Caco-2 (cell line): ENCODE results near the gene RNASEH1. TPM values are rescaled to one million over a fixed set of nuclear protein-coding genes. Genes with fewer than 3 reads are reported as not detected.
"Not testable (repeated sequence)": the region's sequence is repeated elsewhere in the genome, so short reads cannot be mapped to it uniquely, and the experiment has no call there.

Experiments used
- BruUV-seq: library from RNA; stranded (reverse); fragments of 400-500 nt; replicated peaks from 2 replicates; lab custom pipeline; 2021; lab: Mats Ljungman, UMichigan
- CTCF ChIA-PET: fragments of 300-600 bp; sonication (Branson Sonifier 250); formaldehyde crosslinking; loops from one replicate; lab custom pipeline; 2022; ENCODE audit warnings: antibody characterized with exemption; lab: Charles Lee
- POLR2A ChIA-PET: fragments of 300-600 bp; sonication (Branson Sonifier 250); formaldehyde crosslinking; loops from one replicate; lab custom pipeline; 2022; ENCODE audit warnings: antibody characterized with exemption; lab: Charles Lee
- DNase-seq, 2 experiments: peaks; one replicate each; pipeline versions ENCODE4 v3.0.0 to v3.0.0-alpha.2; 2020 to 2022
- H3K27me3 ChIP-seq: replicated peaks from 2 replicates; pipeline ENCODE4 v1.6.0; 2011; ENCODE audit warnings: low read length; ENCODE audit not compliant: control insufficient read depth, insufficient read depth
- H3K36me3 ChIP-seq: 2 replicates; pipeline ENCODE4 v1.5.1; 2011; ENCODE audit warnings: low read length; ENCODE audit not compliant: control insufficient read depth, insufficient read depth
- H3K4me1 ChIP-seq: fragments of 250-450 bp; sonication (Bioruptor Pico); 2 replicates; pipeline ENCODE4 v1.5.1; 2020; ENCODE audit warnings: mild to moderate bottlenecking
- H3K4me3 ChIP-seq: 2 replicates; pipeline ENCODE4 v1.5.1; 2011; ENCODE audit warnings: low read depth, mild to moderate bottlenecking, control low read depth, low read length
- H3K9me3 ChIP-seq: fragments of 250-450 bp; sonication (Bioruptor Pico); 2 replicates; pipeline ENCODE4 v1.5.1; 2020; ENCODE audit warnings: mild to moderate bottlenecking, moderate library complexity
- H3K27ac Mint-ChIP-seq: one replicate; pipeline ENCODE4 v1.8.0; 2022; ENCODE audit warnings: mixed read lengths; ENCODE audit not compliant: unreplicated experiment
- H3K27me3 Mint-ChIP-seq: one replicate; pipeline ENCODE4 v1.8.0; 2022; ENCODE audit warnings: mixed read lengths; ENCODE audit not compliant: insufficient read depth, unreplicated experiment
- H3K36me3 Mint-ChIP-seq: one replicate; pipeline ENCODE4 v1.8.0; 2022; ENCODE audit warnings: mild to moderate bottlenecking, mixed read lengths; ENCODE audit not compliant: insufficient read depth, unreplicated experiment
- H3K4me1 Mint-ChIP-seq: one replicate; pipeline ENCODE4 v1.8.0; 2022; ENCODE audit warnings: low read depth, mixed read lengths; ENCODE audit not compliant: unreplicated experiment
- H3K4me3 Mint-ChIP-seq: one replicate; pipeline ENCODE4 v1.8.0; 2022; ENCODE audit warnings: mild to moderate bottlenecking, moderate library complexity, mixed read lengths; ENCODE audit not compliant: unreplicated experiment
- H3K9me3 Mint-ChIP-seq: one replicate; pipeline ENCODE4 v1.8.0; 2022; ENCODE audit warnings: mixed read lengths; ENCODE audit not compliant: unreplicated experiment
- CTCF ChIP-seq, 2 experiments: fragments of 200-600 bp in 1 of 2; IDR thresholded peaks; 1 replicate in 1 of 2; 2 replicates in 1 of 2; pipeline versions ENCODE4 v1.5.1 to v1.8.0; 2011 to 2022; ENCODE audit warnings: antibody characterized with exemption in 1 of 2, control low read depth in 1 of 2, inconsistent platforms in 1 of 2, low read depth in 1 of 2, low read length in 1 of 2, mild to moderate bottlenecking in 1 of 2, moderate library complexity in 1 of 2; ENCODE audit not compliant: insufficient read depth in 1 of 2, severe bottlenecking in 1 of 2, unreplicated experiment in 1 of 2
- intact Hi-C: fragments of 100-400 bp; cut with micrococcal nuclease; formaldehyde crosslinking; loops from one replicate; pipeline ENCODE4 v1.10.0; 2022; ENCODE audit not compliant: unreplicated experiment
- total RNA-seq: library from RNA; stranded (reverse); gene quantifications from 2 replicates; pipeline ENCODE4 v1.2.3, GENCODE V29; 2022

RNASEH1 gene
- total RNA-seq, 1 experiment from 2014 or later: 47.1 TPM

DNA sequence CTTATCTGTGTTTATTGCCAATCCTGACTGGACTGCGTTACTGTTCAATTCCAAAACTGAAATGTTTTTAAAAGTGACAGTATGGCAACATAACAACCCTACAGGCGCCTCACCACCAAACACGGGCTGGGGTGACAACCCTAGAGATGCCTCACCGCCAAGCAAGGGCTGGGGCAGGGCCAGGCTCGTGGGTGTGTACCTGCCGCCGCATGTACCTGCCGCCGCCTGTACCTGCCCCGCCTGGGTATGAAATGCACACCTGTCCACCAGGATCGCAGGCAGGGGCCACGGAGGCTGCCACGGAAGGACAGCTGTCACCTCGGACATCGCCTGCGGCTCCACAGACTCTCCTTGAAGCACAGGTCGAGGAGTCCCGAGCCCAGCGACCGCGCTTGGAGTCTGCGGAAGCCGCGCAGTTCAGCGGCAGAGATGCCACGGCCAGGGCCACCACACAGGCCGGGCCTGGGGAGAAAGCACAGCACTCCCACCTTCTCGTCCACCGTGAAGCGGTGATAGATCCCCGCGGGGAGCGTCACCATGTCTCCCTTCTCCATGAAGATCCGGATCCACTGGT, 57.7 kb downstream of the RNASEH1 start:
- Histone ChIP-seq H3K36me3 (peaks cover 2% of the 10 kb centered on the region; the same call in 1 of the 2 replicates), H3K27me3 (no peaks in the 10 kb centered on the region), H3K4me1 (no peaks in the 10 kb centered on the region), H3K9me3 (no peaks in the 10 kb centered on the region), H3K4me3 (no peak overlapping the region)
- no peaks in the 10 kb centered on the region for H3K4me1 Mint-ChIP-seq
- no peak overlapping the region for H3K27ac Mint-ChIP-seq
- no peak for TF ChIP-seq CTCF (IDR thresholded peaks at IDR 0.05; ENCODE audit: insufficient read depth in 1 of 2, low read depth in 1 of 2, low read length in 1 of 2, severe bottlenecking in 1 of 2, unreplicated experiment in 1 of 2)
- BruUV-seq: no TSS peak
- ChIA-PET POLR2A (no interaction called here), CTCF (no interaction called here)
- H3K27me3 Mint-ChIP-seq: no peaks in the 10 kb centered on the region
- H3K9me3 Mint-ChIP-seq: no peaks in the 10 kb centered on the region
- H3K36me3 Mint-ChIP-seq: peaks cover 69% of the 10 kb centered on the region
- no peak for DNase-seq
- intact Hi-C loops: no loop called here
- H3K4me3 Mint-ChIP-seq: no peak overlapping the region

DNA sequence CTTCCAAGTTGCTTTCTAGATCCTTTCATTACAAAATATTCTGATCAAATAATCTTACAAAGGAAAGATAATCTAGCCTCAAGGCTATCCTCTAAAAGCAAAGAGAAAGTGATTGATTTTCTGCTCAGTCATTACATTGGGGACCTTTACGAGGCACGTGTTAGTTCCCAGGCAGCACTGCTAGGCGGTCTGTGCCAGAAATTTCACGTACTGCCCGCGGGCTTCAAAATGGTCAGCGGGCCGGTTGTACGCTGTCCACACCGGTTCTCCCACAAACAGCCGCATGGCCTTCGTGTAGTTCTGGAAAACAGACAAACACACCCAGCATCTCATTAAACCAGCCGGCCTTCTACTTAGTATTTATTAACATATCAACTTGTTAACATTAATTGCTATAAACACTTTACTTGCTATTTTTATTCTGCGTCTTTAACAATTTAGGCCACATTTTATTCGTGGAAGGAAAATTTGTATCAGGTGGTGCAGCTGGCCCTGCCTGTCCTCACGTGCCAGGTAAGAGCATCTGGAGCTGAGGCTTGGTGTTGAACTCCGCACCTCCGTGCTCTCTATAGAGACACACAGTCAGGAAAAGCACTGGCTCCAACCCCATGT, 59.2 kb downstream of the RNASEH1 start:
- no peaks in the 10 kb centered on the region for H3K27me3 ChIP-seq
- ChIA-PET CTCF (no interaction called here), POLR2A (no interaction called here)
- intact Hi-C loops: no loop called here
- H3K4me1 ChIP-seq: no peaks in the 10 kb centered on the region
- Mint-ChIP-seq H3K27me3 (no peaks in the 10 kb centered on the region), H3K9me3 (no peaks in the 10 kb centered on the region), H3K36me3 (peaks cover 55% of the 10 kb centered on the region), H3K27ac (no peak overlapping the region), H3K4me3 (no peak overlapping the region), H3K4me1 (no peaks in the 10 kb centered on the region)
- DNase-seq: no peak
- no TSS peak for BruUV-seq
- no peak for TF ChIP-seq CTCF (IDR thresholded peaks at IDR 0.05; ENCODE audit: insufficient read depth in 1 of 2, low read depth in 1 of 2, low read length in 1 of 2, severe bottlenecking in 1 of 2, unreplicated experiment in 1 of 2)
- H3K9me3 ChIP-seq: no peaks in the 10 kb centered on the region
- H3K36me3 ChIP-seq: peaks cover 2% of the 10 kb centered on the region
- H3K4me3 ChIP-seq: no peak overlapping the region

DNA sequence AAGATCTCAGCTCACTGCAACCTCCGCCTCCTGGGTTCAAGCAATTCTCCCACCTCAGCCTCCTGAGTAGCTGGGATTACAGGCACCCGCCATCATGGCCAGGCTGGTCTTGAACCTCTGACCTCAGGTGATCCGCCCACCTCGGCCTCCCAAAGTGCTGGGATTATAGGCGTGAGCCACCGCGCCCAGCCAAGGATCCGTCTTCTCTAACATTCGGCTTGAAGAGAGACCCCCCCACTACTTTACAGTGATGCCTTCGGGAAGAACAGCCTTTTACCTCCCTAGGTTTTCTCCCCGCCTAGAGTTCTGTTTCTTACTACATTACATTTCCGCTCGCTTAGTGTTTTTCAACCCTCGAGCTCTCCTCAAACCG, 61.4 kb downstream of the RNASEH1 start:
- H3K36me3 ChIP-seq, H3K9me3 ChIP-seq, H3K9me3 Mint-ChIP-seq, H3K4me1 ChIP-seq, CTCF ChIA-PET, intact Hi-C loops, H3K27me3 ChIP-seq, BruUV-seq, H3K27me3 Mint-ChIP-seq, POLR2A ChIA-PET, DNase-seq, H3K4me3 ChIP-seq, H3K27ac Mint-ChIP-seq, H3K4me1 Mint-ChIP-seq, H3K4me3 Mint-ChIP-seq: not testable (repeated sequence)
- peaks cover 42% of the 10 kb centered on the region for H3K36me3 Mint-ChIP-seq

Other genes starting within 250 kb of the RNASEH1 start
- gene EIPR1, start 180.5 kb downstream of the RNASEH1 start, total RNA-seq: 35.6 and 36.9 TPM in 2 replicates
- 84.2 and 85.0 TPM in 2 replicates for gene TRAPPC12, start 178.6 kb downstream of the RNASEH1 start, total RNA-seq
- 63.7 and 69.2 TPM in 2 replicates for gene ADI1, start 38.8 kb downstream of the RNASEH1 start, total RNA-seq
- 2,077 and 2,101 TPM in 2 replicates for gene RPS7, start 16.9 kb upstream of the RNASEH1 start, total RNA-seq
- gene COLEC11, start 36.8 kb upstream of the RNASEH1 start, total RNA-seq: not detected in 2 replicates
- gene ALLC, start 99.9 kb upstream of the RNASEH1 start, total RNA-seq: not detected in 2 replicates
- gene DCDC2C, start 145.2 kb upstream of the RNASEH1 start, total RNA-seq: not detected in 2 replicates